ENCODE results near the gene CAPN8. TPM values are rescaled to one million over a fixed set of nuclear protein-coding genes. Genes with fewer than 3 reads are reported as not detected.

CAPN8 gene
- total RNA-seq, 1 donor from 2014 or later, result not detected

- H3K27me3 Mint-ChIP-seq (ENCODE audit: low read depth, unreplicated experiment), result no peaks in the 10 kb centered on the region
- Histone ChIP-seq H3K27ac (ENCODE audit: low read depth, low read length) (peak overlapping the region; percentile 95), H3K27me3 (ENCODE audit: insufficient read depth, low read length) (no peaks in the 10 kb centered on the region), H3K36me3 (ENCODE audit: insufficient read depth, low read length) (peaks cover 24% of the 10 kb centered on the region), H3K9ac (ENCODE audit: low read length) (peak overlapping the region; percentile 97), H2AFZ (ENCODE audit: low read depth, low read length) (no peak overlapping the region), H3K79me2 (ENCODE audit: insufficient read depth, low read length) (peaks cover 78% of the 10 kb centered on the region), H3K4me3 (ENCODE audit: insufficient read depth, low read depth, low read length) (peak overlapping the region; percentile 98), H3K9me3 (ENCODE audit: insufficient read depth, low read depth, low read length) (no peaks in the 10 kb centered on the region), H4K20me1 (ENCODE audit: insufficient read depth, low read length) (peaks cover 59% of the 10 kb centered on the region), H3K4me2 (ENCODE audit: low read length) (peak overlapping the region; percentile 96), H3K4me1 (ENCODE audit: insufficient read depth, low read length) (peaks cover 63% of the 10 kb centered on the region)
- peak overlapping the region; percentile 98 for H3K27ac Mint-ChIP-seq (ENCODE audit: unreplicated experiment)
- FAIRE-seq (no peak), DNase-seq (ENCODE audit: low read depth) (no peak)
- H3K4me3 Mint-ChIP-seq (ENCODE audit: unreplicated experiment), result peak overlapping the region; percentile 87
- TF ChIP-seq EZH2 (IDR thresholded peaks at IDR 0.05; ENCODE audit: insufficient read depth, low read length) (no peak), CTCF (IDR thresholded peaks at IDR 0.05; ENCODE audit: insufficient read depth, low read depth, low read length) (no peak)
- H3K36me3 Mint-ChIP-seq (ENCODE audit: low read depth, unreplicated experiment), result peaks cover 28% of the 10 kb centered on the region
- H3K4me1 Mint-ChIP-seq (ENCODE audit: low read depth, unreplicated experiment), result peaks cover 62% of the 10 kb centered on the region
- H3K9me3 Mint-ChIP-seq (ENCODE audit: unreplicated experiment), result no peaks in the 10 kb centered on the region
Measured at GRCh38 chr1:223714421-223714724, 48.9 kb upstream of the CAPN8 start.

GRCh38 chr1:223713546-223714420, 48.3 kb upstream of the CAPN8 start:
- H3K27ac Mint-ChIP-seq (ENCODE audit: unreplicated experiment), result peak overlapping the region; percentile 98
- H3K4me1 Mint-ChIP-seq (ENCODE audit: low read depth, unreplicated experiment), result peaks cover 60% of the 10 kb centered on the region
- Histone ChIP-seq H3K27ac (ENCODE audit: low read depth, low read length) (peak overlapping the region; percentile 95), H3K4me1 (ENCODE audit: insufficient read depth, low read length) (peaks cover 63% of the 10 kb centered on the region), H2AFZ (ENCODE audit: low read depth, low read length) (no peak overlapping the region), H3K79me2 (ENCODE audit: insufficient read depth, low read length) (peaks cover 74% of the 10 kb centered on the region), H3K36me3 (ENCODE audit: insufficient read depth, low read length) (peaks cover 23% of the 10 kb centered on the region), H4K20me1 (ENCODE audit: insufficient read depth, low read length) (peaks cover 53% of the 10 kb centered on the region), H3K9me3 (ENCODE audit: insufficient read depth, low read depth, low read length) (no peaks in the 10 kb centered on the region), H3K27me3 (ENCODE audit: insufficient read depth, low read length) (no peaks in the 10 kb centered on the region), H3K9ac (ENCODE audit: low read length) (peak overlapping the region; percentile 97), H3K4me3 (ENCODE audit: insufficient read depth, low read depth, low read length) (peak overlapping the region; percentile 98), H3K4me2 (ENCODE audit: low read length) (peak overlapping the region; percentile 96)
- no peaks in the 10 kb centered on the region for H3K9me3 Mint-ChIP-seq (ENCODE audit: unreplicated experiment)
- H3K4me3 Mint-ChIP-seq (ENCODE audit: unreplicated experiment), result peak overlapping the region; percentile 87
- TF ChIP-seq CTCF (IDR thresholded peaks at IDR 0.05; ENCODE audit: insufficient read depth, low read depth, low read length) (no peak), EZH2 (IDR thresholded peaks at IDR 0.05; ENCODE audit: insufficient read depth, low read length) (no peak)
- peaks cover 24% of the 10 kb centered on the region for H3K36me3 Mint-ChIP-seq (ENCODE audit: low read depth, unreplicated experiment)
- FAIRE-seq (no peak), DNase-seq (ENCODE audit: low read depth) (no peak)
- H3K27me3 Mint-ChIP-seq (ENCODE audit: low read depth, unreplicated experiment), result no peaks in the 10 kb centered on the region
